Psoas muscle (tissue), 8 donors: Measurements from ENCODE around the gene EPB41L4B. TPM values are rescaled to one million over a fixed set of nuclear protein-coding genes. Genes with fewer than 3 reads are reported as not detected.

Source experiments
- ATAC-seq, 4 donors: fragments of 200-7000 bp; cut with Tn5 transposase; one replicate each; pipeline ENCODE4 v1.9.1; 2020; ENCODE audit warnings: moderate library complexity in 3 of 4, mild to moderate bottlenecking in 2 of 4
- DNase-seq, 2 donors: peaks; one replicate each; pipeline ENCODE4 v3.0.0-alpha.2; 2020
- H3K27ac ChIP-seq: fragments of 200-600 bp; one replicate; pipeline ENCODE4 v1.8.0; 2022
- H3K27me3 ChIP-seq, 3 donors: fragments of 200-600 bp in 1 of 3; one replicate each; pipeline versions ENCODE4 v1.6.1 to v1.8.0; 2013 to 2022; ENCODE audit warnings: low read length in 2 of 3, mild to moderate bottlenecking in 2 of 3, moderate library complexity in 1 of 3; ENCODE audit not compliant: insufficient read depth in 3 of 3
- H3K36me3 ChIP-seq, 2 donors: fragments of 200-600 bp in 1 of 2; one replicate each; pipeline versions ENCODE4 v1.6.1 to v1.8.0; 2013 to 2022; ENCODE audit warnings: low read depth in 1 of 2, mild to moderate bottlenecking in 1 of 2, moderate library complexity in 1 of 2; ENCODE audit not compliant: insufficient read depth in 1 of 2
- H3K4me1 ChIP-seq: fragments of 200-600 bp; one replicate; pipeline ENCODE4 v1.8.0; 2022
- H3K4me3 ChIP-seq: fragments of 200-600 bp; one replicate; pipeline ENCODE4 v1.8.0; 2022; ENCODE audit warnings: mild to moderate bottlenecking
- H3K9me3 ChIP-seq: fragments of 200-600 bp; one replicate; pipeline ENCODE4 v1.8.0; 2022
- CTCF ChIP-seq: fragments of 200-600 bp; IDR thresholded peaks from one replicate; pipeline ENCODE4 v1.8.0; 2022; ENCODE audit warnings: antibody characterized with exemption
- WGBS, 3 donors: extraction: QIAGEN DNeasy Blood & Tissue Kit; methylation state at CpG; one replicate each; pipeline versions ENCODE4 v1.1.6 to v1.1.7; 2013; 5-methylcytosine and 5-hydroxymethylcytosine counted together
- intact Hi-C, 2 donors: fragments of 100-400 bp; cut with DNase I; formaldehyde crosslinking; loops; one replicate each; pipeline versions ENCODE4 v1.11.0 to v1.14.2; 2022
- polyA plus RNA-seq, 3 donors: library from polyadenylated mRNA; stranded (reverse); fragments of 200-250 nt; gene quantifications; one replicate each; pipeline ENCODE4 v1.2.3, GENCODE V29; 2013
- total RNA-seq, 4 donors: library from RNA; stranded (reverse); fragmentation: NEBNext Ultra II Directional in 2 of 4; extraction: Animal tissue kit (Norgen Biotek cat#: 25700) in 2 of 4; gene quantifications; one replicate each; pipeline versions ENCODE4 v1.2.1 to v1.2.4, GENCODE V29; 2021 to 2023
- donor health status: healthy with polysubstance abuse.
- donor health status: DM: no; HTN: no; CAD: no; lungs with moderate emphysema.
- donor health status: Bipolar disorder and iron deficiency.
- donor health status: healthy.
- donor health status: DM: yes; HTN: yes; CAD: no.
- donor health status: DM: no; HTN: no; CAD: no.
- donor health status: DM: no; HTN: no; CAD: no.
- donor health status: DM: yes; HTN: yes; CAD: no.

The EPB41L4B gene
- total and polyA plus RNA-seq, 7 donors, result 0.33 to 4.6 (median 1.8) TPM

GRCh38 chr9:109203761-109204360 lies 117.0 kb downstream of the EPB41L4B start:
- WGBS, 3 donors, result 62 to 80% (median 70%) methylated on average over 4 of the region's 4 CpGs
- no peaks in the 10 kb centered on the region for H3K36me3 ChIP-seq
- no peaks in the 10 kb centered on the region for H3K4me1 ChIP-seq
- H3K4me3 ChIP-seq, result no peak overlapping the region
- no peak overlapping the region for H3K27ac ChIP-seq
- no peaks in the 10 kb centered on the region for H3K27me3 ChIP-seq
- H3K9me3 ChIP-seq, result no peaks in the 10 kb centered on the region
- DNase-seq (no peak), ATAC-seq (no peak)
- intact Hi-C loops, result no loop called here
- TF ChIP-seq CTCF, result no peak

- Histone ChIP-seq H3K27me3 (no peaks in the 10 kb centered on the region), H3K4me3 (no peak overlapping the region), H3K36me3 (no peaks in the 10 kb centered on the region), H3K27ac (no peak overlapping the region), H3K9me3 (no peaks in the 10 kb centered on the region), H3K4me1 (no peaks in the 10 kb centered on the region)
- WGBS, 3 donors, result 77 to 85% (median 78%) methylated on average over 5 of the region's 5 CpGs
- intact Hi-C loops, result no loop called here
- DNase-seq, result no peak
- no peak for ATAC-seq
- no peak for TF ChIP-seq CTCF
Observed at GRCh38 chr9:109199676-109200075, 121.2 kb downstream of the EPB41L4B start.

- no peaks in the 10 kb centered on the region for H3K9me3 ChIP-seq
- H3K4me3 ChIP-seq, result no peak overlapping the region
- intact Hi-C loops, result no loop called here
- ATAC-seq (no peak), DNase-seq (no peak)
- no peaks in the 10 kb centered on the region for H3K27me3 ChIP-seq
- WGBS, 3 donors, result 58 to 75% (median 62%) methylated on average over 6 of the region's 6 CpGs
- no peaks in the 10 kb centered on the region for H3K4me1 ChIP-seq
- TF ChIP-seq CTCF, result no peak
- no peak overlapping the region for H3K27ac ChIP-seq
- no peaks in the 10 kb centered on the region for H3K36me3 ChIP-seq
Observed at GRCh38 chr9:109198736-109199382, 122.0 kb downstream of the EPB41L4B start.

- Histone ChIP-seq H3K27ac (no peak overlapping the region), H3K36me3 (no peaks in the 10 kb centered on the region), H3K27me3 (no peaks in the 10 kb centered on the region), H3K9me3 (no peaks in the 10 kb centered on the region), H3K4me3 (no peak overlapping the region), H3K4me1 (no peaks in the 10 kb centered on the region)
- 46 to 67% (median 52%) methylated on average over 11 of the region's 11 CpGs for WGBS, 3 donors
- ATAC-seq (no peak), DNase-seq (no peak)
- no peak for TF ChIP-seq CTCF
- intact Hi-C loops, result no loop called here
Observed at GRCh38 chr9:109193974-109194556, 126.8 kb downstream of the EPB41L4B start.
